WTC11 (cell line): ENCODE results near the gene SLC24A3. TPM values are rescaled to one million over a fixed set of nuclear protein-coding genes. Genes with fewer than 3 reads are reported as not detected.

Experiments used
- ATAC-seq: fragments of 200-7000 bp; cut with Tn5 transposase; 2 replicates; pipeline ENCODE4 v1.10.0; 2021; ENCODE audit warnings: mild to moderate bottlenecking, moderate library complexity
- CTCF ChIA-PET: fragments of 300-600 bp; sonication (Branson Sonifier 250); formaldehyde crosslinking; loops from one replicate; lab custom pipeline; 2021; ENCODE audit warnings: antibody characterized with exemption; lab: Charles Lee
- POLR2A ChIA-PET: fragments of 350-600 bp; sonication (Branson Sonifier 250); formaldehyde crosslinking; loops from one replicate; lab custom pipeline; 2021; ENCODE audit warnings: antibody characterized with exemption; lab: Charles Lee
- DNase-seq: peaks from one replicate; pipeline ENCODE4 v3.0.0; 2021; ENCODE audit warnings: low spot score
- H3K27ac Mint-ChIP-seq: 2 replicates; pipeline ENCODE4 v1.8.0; 2021; ENCODE audit warnings: mixed read lengths
- H3K27me3 Mint-ChIP-seq: 2 replicates; pipeline ENCODE4 v1.8.0; 2021; ENCODE audit warnings: low read depth, mild to moderate bottlenecking, moderate library complexity, mixed read lengths
- H3K36me3 Mint-ChIP-seq: 2 replicates; pipeline ENCODE4 v1.8.0; 2021; ENCODE audit warnings: mixed read lengths
- H3K4me1 Mint-ChIP-seq: 2 replicates; pipeline ENCODE4 v1.8.0; 2022; ENCODE audit warnings: mixed read lengths
- H3K4me3 Mint-ChIP-seq: 2 replicates; pipeline ENCODE4 v1.8.0; 2021; ENCODE audit warnings: mild to moderate bottlenecking, moderate library complexity, mixed read lengths
- H3K9me3 Mint-ChIP-seq: 2 replicates; pipeline ENCODE4 v1.8.0; 2021; ENCODE audit warnings: mixed read lengths
- CREB1 ChIP-seq: sonication (generic); formaldehyde crosslinking; IDR thresholded peaks from 2 replicates; pipeline ENCODE4 v1.8.0; 2023; ENCODE audit warnings: mild to moderate bottlenecking, missing genetic modification reagents
- CREM ChIP-seq: sonication (generic); formaldehyde crosslinking; IDR thresholded peaks from 2 replicates; pipeline ENCODE4 v1.8.1; 2022; ENCODE audit warnings: mild to moderate bottlenecking, missing genetic modification reagents, moderate library complexity
- FOXP1 ChIP-seq: sonication (generic); formaldehyde crosslinking; IDR thresholded peaks from 2 replicates; pipeline ENCODE4 v1.8.0; 2022; ENCODE audit warnings: missing genetic modification reagents, mild to moderate bottlenecking, moderate library complexity, borderline replicate concordance
- GTF2I ChIP-seq: fragments of 250-450 bp; sonication (Bioruptor Pico); conservative IDR thresholded peaks from 2 replicates; pipeline ENCODE4 v1.4.0; 2021; ENCODE audit warnings: mild to moderate bottlenecking
- JAZF1 ChIP-seq: fragments of 250-450 bp; sonication (Bioruptor Pico); IDR thresholded peaks from 2 replicates; pipeline ENCODE4 v1.9.0; 2021; ENCODE audit warnings: moderate library complexity, mild to moderate bottlenecking, inconsistent platforms
- MYBL2 ChIP-seq: sonication (generic); formaldehyde crosslinking; IDR thresholded peaks from 2 replicates; pipeline ENCODE4 v1.8.1; 2023; ENCODE audit warnings: mild to moderate bottlenecking, moderate library complexity, missing genetic modification reagents
- NFE2L1 ChIP-seq: sonication (generic); formaldehyde crosslinking; IDR thresholded peaks from 2 replicates; pipeline ENCODE4 v1.8.1; 2023; ENCODE audit warnings: missing genetic modification reagents
- NFYB ChIP-seq: sonication (generic); formaldehyde crosslinking; conservative IDR thresholded peaks from 2 replicates; pipeline ENCODE4 v1.8.0; 2022; ENCODE audit warnings: low read depth, missing genetic modification reagents
- NR2C2 ChIP-seq: sonication (generic); formaldehyde crosslinking; IDR thresholded peaks from 2 replicates; pipeline ENCODE4 v1.8.0; 2022; ENCODE audit warnings: mild to moderate bottlenecking, missing genetic modification reagents
- OVOL2 ChIP-seq: fragments of 250-450 bp; sonication (Bioruptor Pico); IDR thresholded peaks from 2 replicates; pipeline ENCODE4 v1.9.0; 2021; ENCODE audit warnings: mild to moderate bottlenecking, borderline replicate concordance
- PRRX2 ChIP-seq: fragments of 250-450 bp; sonication (Bioruptor Pico); IDR thresholded peaks from 2 replicates; pipeline ENCODE4 v1.8.0; 2021; ENCODE audit warnings: mild to moderate bottlenecking
- SMAD4 ChIP-seq: sonication (generic); formaldehyde crosslinking; IDR thresholded peaks from 2 replicates; pipeline ENCODE4 v1.8.0; 2022; ENCODE audit warnings: mild to moderate bottlenecking, missing genetic modification reagents
- SP1 ChIP-seq: sonication (generic); formaldehyde crosslinking; conservative IDR thresholded peaks from 2 replicates; pipeline ENCODE4 v1.8.1; 2022; ENCODE audit warnings: missing genetic modification reagents
- ZBTB21 ChIP-seq: sonication (generic); formaldehyde crosslinking; IDR thresholded peaks from 2 replicates; pipeline ENCODE4 v1.8.1; 2023; ENCODE audit warnings: mild to moderate bottlenecking, missing genetic modification reagents, borderline replicate concordance
- ZNF121 ChIP-seq: sonication (generic); formaldehyde crosslinking; IDR thresholded peaks from 2 replicates; pipeline ENCODE4 v1.8.0; 2023; ENCODE audit warnings: missing genetic modification reagents
- total RNA-seq: library from RNA; stranded (reverse); gene quantifications from 3 replicates; pipeline ENCODE4 v1.2.3, GENCODE V29; 2021
- TF ChIP-seq, protein P1 (sequence below): sonication (generic); formaldehyde crosslinking; IDR thresholded peaks from 2 replicates; pipeline ENCODE4 v1.8.0; 2023; ENCODE audit warnings: missing genetic modification reagents
- TF ChIP-seq, protein P2 (sequence below): sonication (generic); formaldehyde crosslinking; IDR thresholded peaks from 2 replicates; pipeline ENCODE4 v1.8.0; 2022; ENCODE audit warnings: mild to moderate bottlenecking, missing genetic modification reagents
- TF ChIP-seq, protein P3 (sequence below): sonication (generic); formaldehyde crosslinking; IDR thresholded peaks from 2 replicates; pipeline ENCODE4 v1.8.1; 2023; ENCODE audit warnings: mild to moderate bottlenecking, missing genetic modification reagents
- TF ChIP-seq, protein P4 (sequence below): fragments of 250-450 bp; sonication (Bioruptor Pico); IDR thresholded peaks from 2 replicates; pipeline ENCODE4 v1.9.0; 2021; ENCODE audit warnings: moderate library complexity, mild to moderate bottlenecking, inconsistent platforms, borderline replicate concordance
- TF ChIP-seq, protein P5 (sequence below): fragments of 250-450 bp; sonication (Bioruptor Pico); conservative IDR thresholded peaks from 2 replicates; pipeline ENCODE4 v1.9.0; 2021; ENCODE audit warnings: mild to moderate bottlenecking
- TF ChIP-seq, protein P6 (sequence below): fragments of 250-450 bp; sonication (Bioruptor Pico); IDR thresholded peaks from 2 replicates; pipeline ENCODE4 v1.9.0; 2021; ENCODE audit warnings: mild to moderate bottlenecking
- TF ChIP-seq, protein P7 (sequence below): fragments of 250-450 bp; sonication (Bioruptor Pico); IDR thresholded peaks from 2 replicates; pipeline ENCODE4 v1.9.0; 2021; ENCODE audit warnings: mild to moderate bottlenecking, borderline replicate concordance

SLC24A3 gene
- total RNA-seq, 1 experiment from 2014 or later, result 5.7 TPM

DNA sequence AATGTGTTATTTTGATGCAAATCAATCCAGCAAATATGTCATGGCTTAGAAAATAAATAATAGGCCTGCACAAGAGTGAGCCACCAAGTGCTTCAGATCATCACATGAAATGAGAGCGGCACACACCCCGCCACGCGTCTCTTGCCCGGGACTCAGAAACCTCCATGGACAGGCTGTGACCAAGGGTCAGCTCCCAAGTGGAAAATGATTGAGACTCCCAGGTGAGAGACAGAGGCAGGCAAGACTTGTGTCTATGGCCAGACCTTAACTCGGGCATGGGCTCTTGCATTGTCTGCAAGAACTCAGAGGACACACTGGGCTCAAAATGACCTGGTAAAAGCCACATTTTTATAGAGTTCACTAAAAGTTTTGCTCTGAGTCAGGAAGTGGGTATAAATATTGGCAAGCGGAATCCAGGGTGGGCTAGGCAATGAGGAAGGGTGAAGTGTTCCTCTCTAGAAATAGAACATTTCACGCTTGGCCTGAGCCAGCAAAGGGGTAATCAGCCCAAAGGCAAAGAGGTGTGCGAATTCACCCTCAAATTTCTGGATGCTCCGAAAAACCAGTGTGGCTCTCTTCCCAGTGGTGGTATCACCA, 514.9 kb downstream of the SLC24A3 start:
- no peak overlapping the region for H3K27ac Mint-ChIP-seq
- ChIA-PET CTCF (no interaction called here), POLR2A (interaction anchor here (0.7 kb wide), 1 partner anchor 1060 kb away, joined by 3 read pairs; no protein-coding TSS in a partner anchor)
- TF ChIP-seq, protein P1, sequence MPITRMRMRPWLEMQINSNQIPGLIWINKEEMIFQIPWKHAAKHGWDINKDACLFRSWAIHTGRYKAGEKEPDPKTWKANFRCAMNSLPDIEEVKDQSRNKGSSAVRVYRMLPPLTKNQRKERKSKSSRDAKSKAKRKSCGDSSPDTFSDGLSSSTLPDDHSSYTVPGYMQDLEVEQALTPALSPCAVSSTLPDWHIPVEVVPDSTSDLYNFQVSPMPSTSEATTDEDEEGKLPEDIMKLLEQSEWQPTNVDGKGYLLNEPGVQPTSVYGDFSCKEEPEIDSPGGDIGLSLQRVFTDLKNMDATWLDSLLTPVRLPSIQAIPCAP, result no peak
- TF ChIP-seq, protein P2, sequence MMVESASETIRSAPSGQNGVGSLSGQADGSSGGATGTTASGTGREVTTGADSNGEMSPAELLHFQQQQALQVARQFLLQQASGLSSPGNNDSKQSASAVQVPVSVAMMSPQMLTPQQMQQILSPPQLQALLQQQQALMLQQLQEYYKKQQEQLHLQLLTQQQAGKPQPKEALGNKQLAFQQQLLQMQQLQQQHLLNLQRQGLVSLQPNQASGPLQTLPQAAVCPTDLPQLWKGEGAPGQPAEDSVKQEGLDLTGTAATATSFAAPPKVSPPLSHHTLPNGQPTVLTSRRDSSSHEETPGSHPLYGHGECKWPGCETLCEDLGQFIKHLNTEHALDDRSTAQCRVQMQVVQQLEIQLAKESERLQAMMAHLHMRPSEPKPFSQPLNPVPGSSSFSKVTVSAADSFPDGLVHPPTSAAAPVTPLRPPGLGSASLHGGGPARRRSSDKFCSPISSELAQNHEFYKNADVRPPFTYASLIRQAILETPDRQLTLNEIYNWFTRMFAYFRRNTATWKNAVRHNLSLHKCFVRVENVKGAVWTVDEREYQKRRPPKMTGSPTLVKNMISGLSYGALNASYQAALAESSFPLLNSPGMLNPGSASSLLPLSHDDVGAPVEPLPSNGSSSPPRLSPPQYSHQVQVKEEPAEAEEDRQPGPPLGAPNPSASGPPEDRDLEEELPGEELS (CRISPR knock-in tag), result no peak
- no peak for TF ChIP-seq FOXP1
- no peaks in the 10 kb centered on the region for H3K4me1 Mint-ChIP-seq
- ATAC-seq (no peak), DNase-seq (no peak)
- H3K9me3 Mint-ChIP-seq, result no peaks in the 10 kb centered on the region
- no peaks in the 10 kb centered on the region for H3K36me3 Mint-ChIP-seq
- H3K27me3 Mint-ChIP-seq, result no peaks in the 10 kb centered on the region
- no peak overlapping the region for H3K4me3 Mint-ChIP-seq

DNA sequence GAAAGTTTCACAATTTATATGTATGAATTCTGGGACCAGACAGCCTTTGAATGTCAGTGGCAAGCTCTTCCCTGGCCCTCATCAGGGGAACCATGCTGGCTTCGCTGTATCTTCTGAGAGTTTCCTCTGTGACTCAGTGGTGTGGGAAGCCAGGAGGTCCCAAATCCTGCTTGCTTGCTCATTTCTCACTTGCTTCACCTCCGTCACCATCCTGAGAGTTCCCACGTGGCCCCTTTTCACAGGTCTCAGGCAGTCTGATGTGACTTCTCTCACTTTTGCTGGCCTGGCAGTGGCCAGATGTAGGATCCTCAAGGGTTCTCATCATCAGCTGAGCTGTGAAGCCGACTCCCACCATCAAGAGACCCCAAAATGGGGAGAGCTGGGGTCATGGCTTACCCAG, 517.2 kb downstream of the SLC24A3 start:
- Mint-ChIP-seq H3K4me3 (no peak overlapping the region), H3K27ac (no peak overlapping the region), H3K9me3 (no peaks in the 10 kb centered on the region), H3K36me3 (no peaks in the 10 kb centered on the region), H3K4me1 (peaks cover 2% of the 10 kb centered on the region; the same call in 1 of the 2 replicates), H3K27me3 (no peaks in the 10 kb centered on the region)
- ATAC-seq, result no peak
- no peak for TF ChIP-seq OVOL2 (CRISPR knock-in tag)
- no peak for TF ChIP-seq SP1 (CRISPR knock-in tag)
- TF ChIP-seq, protein P3, sequence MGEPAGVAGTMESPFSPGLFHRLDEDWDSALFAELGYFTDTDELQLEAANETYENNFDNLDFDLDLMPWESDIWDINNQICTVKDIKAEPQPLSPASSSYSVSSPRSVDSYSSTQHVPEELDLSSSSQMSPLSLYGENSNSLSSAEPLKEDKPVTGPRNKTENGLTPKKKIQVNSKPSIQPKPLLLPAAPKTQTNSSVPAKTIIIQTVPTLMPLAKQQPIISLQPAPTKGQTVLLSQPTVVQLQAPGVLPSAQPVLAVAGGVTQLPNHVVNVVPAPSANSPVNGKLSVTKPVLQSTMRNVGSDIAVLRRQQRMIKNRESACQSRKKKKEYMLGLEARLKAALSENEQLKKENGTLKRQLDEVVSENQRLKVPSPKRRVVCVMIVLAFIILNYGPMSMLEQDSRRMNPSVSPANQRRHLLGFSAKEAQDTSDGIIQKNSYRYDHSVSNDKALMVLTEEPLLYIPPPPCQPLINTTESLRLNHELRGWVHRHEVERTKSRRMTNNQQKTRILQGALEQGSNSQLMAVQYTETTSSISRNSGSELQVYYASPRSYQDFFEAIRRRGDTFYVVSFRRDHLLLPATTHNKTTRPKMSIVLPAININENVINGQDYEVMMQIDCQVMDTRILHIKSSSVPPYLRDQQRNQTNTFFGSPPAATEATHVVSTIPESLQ, result no peak
- TF ChIP-seq, protein P4, sequence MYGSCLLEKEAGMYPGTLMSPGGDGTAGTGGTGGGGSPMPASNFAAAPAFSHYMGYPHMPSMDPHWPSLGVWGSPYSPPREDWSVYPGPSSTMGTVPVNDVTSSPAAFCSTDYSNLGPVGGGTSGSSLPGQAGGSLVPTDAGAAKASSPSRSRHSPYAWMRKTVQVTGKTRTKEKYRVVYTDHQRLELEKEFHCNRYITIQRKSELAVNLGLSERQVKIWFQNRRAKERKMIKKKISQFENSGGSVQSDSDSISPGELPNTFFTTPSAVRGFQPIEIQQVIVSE (CRISPR knock-in tag), result no peak
- no peak for TF ChIP-seq JAZF1 (CRISPR knock-in tag)
- no peak for TF ChIP-seq PRRX2
- TF ChIP-seq MYBL2 (CRISPR knock-in tag), result no peak
- TF ChIP-seq ZBTB21 (CRISPR knock-in tag), result no peak
- TF ChIP-seq, protein P5, sequence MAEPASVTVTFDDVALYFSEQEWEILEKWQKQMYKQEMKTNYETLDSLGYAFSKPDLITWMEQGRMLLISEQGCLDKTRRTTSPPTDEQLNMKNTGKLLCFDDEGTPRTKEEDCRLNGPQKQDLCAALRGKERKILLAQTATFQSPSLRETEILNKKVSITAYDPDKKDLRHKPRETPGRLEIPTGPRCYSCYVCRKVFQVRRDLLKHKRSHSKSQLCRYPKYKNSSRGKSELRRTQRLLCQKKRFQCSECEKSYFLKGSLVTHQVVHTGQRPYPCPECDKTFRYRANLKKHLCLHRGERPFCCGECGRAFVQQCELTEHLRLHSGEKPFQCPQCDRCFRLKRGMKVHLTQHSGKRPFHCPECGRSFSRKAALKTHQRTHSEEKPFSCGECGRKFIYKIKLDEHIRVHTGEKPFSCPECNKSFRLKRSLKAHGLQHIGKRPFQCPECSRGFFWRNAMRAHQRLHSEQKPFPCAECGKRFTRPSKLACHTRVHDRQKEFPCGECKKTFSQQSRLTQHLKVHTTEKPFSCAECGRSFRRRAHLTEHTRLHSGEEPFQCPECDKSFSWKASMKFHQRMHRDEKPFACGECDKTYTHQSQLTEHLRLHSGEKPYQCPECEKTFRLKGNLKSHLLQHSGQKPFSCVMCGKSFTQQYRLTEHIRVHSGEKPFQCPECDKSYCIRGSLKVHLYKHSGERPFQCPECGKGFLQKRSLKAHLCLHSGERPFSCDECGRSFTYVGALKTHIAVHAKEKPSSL (CRISPR knock-in tag), result no peak
- no peak for TF ChIP-seq NFYB (CRISPR knock-in tag)
- TF ChIP-seq, protein P6, sequence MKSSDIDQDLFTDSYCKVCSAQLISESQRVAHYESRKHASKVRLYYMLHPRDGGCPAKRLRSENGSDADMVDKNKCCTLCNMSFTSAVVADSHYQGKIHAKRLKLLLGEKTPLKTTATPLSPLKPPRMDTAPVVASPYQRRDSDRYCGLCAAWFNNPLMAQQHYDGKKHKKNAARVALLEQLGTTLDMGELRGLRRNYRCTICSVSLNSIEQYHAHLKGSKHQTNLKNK (CRISPR knock-in tag), result no peak
- TF ChIP-seq SMAD4 (CRISPR knock-in tag), result no peak
- no peak for TF ChIP-seq GTF2I
- TF ChIP-seq, protein P7, sequence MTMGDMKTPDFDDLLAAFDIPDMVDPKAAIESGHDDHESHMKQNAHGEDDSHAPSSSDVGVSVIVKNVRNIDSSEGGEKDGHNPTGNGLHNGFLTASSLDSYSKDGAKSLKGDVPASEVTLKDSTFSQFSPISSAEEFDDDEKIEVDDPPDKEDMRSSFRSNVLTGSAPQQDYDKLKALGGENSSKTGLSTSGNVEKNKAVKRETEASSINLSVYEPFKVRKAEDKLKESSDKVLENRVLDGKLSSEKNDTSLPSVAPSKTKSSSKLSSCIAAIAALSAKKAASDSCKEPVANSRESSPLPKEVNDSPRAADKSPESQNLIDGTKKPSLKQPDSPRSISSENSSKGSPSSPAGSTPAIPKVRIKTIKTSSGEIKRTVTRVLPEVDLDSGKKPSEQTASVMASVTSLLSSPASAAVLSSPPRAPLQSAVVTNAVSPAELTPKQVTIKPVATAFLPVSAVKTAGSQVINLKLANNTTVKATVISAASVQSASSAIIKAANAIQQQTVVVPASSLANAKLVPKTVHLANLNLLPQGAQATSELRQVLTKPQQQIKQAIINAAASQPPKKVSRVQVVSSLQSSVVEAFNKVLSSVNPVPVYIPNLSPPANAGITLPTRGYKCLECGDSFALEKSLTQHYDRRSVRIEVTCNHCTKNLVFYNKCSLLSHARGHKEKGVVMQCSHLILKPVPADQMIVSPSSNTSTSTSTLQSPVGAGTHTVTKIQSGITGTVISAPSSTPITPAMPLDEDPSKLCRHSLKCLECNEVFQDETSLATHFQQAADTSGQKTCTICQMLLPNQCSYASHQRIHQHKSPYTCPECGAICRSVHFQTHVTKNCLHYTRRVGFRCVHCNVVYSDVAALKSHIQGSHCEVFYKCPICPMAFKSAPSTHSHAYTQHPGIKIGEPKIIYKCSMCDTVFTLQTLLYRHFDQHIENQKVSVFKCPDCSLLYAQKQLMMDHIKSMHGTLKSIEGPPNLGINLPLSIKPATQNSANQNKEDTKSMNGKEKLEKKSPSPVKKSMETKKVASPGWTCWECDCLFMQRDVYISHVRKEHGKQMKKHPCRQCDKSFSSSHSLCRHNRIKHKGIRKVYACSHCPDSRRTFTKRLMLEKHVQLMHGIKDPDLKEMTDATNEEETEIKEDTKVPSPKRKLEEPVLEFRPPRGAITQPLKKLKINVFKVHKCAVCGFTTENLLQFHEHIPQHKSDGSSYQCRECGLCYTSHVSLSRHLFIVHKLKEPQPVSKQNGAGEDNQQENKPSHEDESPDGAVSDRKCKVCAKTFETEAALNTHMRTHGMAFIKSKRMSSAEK (CRISPR knock-in tag), result no peak
- no peak for TF ChIP-seq NFE2L1
- no peak for TF ChIP-seq NR2C2
- no peak for TF ChIP-seq CREM (CRISPR knock-in tag)
- no peak for TF ChIP-seq ZNF121 (CRISPR knock-in tag)
- no peak for TF ChIP-seq CREB1 (CRISPR knock-in tag)
- ChIA-PET CTCF (no interaction called here), POLR2A (no interaction called here)
- DNase-seq, result no peak
